Transverse colon (tissue), 4 donors: Measurements from ENCODE around the gene NKIRAS2. TPM values are rescaled to one million over a fixed set of nuclear protein-coding genes. Genes with fewer than 3 reads are reported as not detected.
A peak's percentile ranks its signal among the peaks of the same experiment; 100 is the strongest.
"Not testable (repeated sequence)": the region's sequence is repeated elsewhere in the genome, so short reads cannot be mapped to it uniquely, and the experiment has no call there.

Experiments used
- DNase-seq: peaks from one replicate; pipeline ENCODE4 v3.0.0-alpha.2; 2019
- H3K27ac ChIP-seq, 4 donors: fragments of 200-600 bp; sonication (generic); 2 replicates each; pipeline ENCODE4 v1.5.1; 2016 to 2018; ENCODE audit warnings: inconsistent platforms in 4 of 4
- H3K27me3 ChIP-seq: fragments of 200-600 bp; sonication (generic); 2 replicates; pipeline ENCODE4 v1.5.1; 2017; ENCODE audit warnings: inconsistent platforms
- H3K36me3 ChIP-seq, 4 donors: fragments of 200-600 bp; sonication (generic); 2 replicates each; pipeline ENCODE4 v1.5.1; 2017 to 2019; ENCODE audit warnings: inconsistent platforms in 4 of 4
- H3K4me1 ChIP-seq, 4 donors: fragments of 200-600 bp; sonication (generic); 2 replicates each; pipeline ENCODE4 v1.5.1; 2017 to 2020; ENCODE audit warnings: inconsistent platforms in 4 of 4
- H3K4me3 ChIP-seq, 4 donors: fragments of 200-600 bp; sonication (generic); 1 replicate in 1 of 4; 2 replicates in 3 of 4; pipeline versions ENCODE4 v1.5.1 to v1.6.1; 2017 to 2019; ENCODE audit warnings: inconsistent platforms in 4 of 4
- H3K9me3 ChIP-seq, 2 donors: fragments of 200-600 bp; sonication (generic); 2 replicates each; pipeline ENCODE4 v1.5.1; 2017 to 2019; ENCODE audit warnings: inconsistent platforms in 2 of 2
- CTCF ChIP-seq, 5 experiments: fragments of 200-600 bp in 3 of 5; fragments of 450-650 bp in 2 of 5; sonication (generic) in 3 of 5; IDR thresholded peaks; 1 replicate in 2 of 5; 2 replicates in 3 of 5; pipeline ENCODE4 v1.5.1; 2016 to 2017; ENCODE audit warnings: antibody characterized with exemption in 5 of 5, inconsistent platforms in 3 of 5, mild to moderate bottlenecking in 2 of 5, moderate library complexity in 1 of 5
- EP300 ChIP-seq: sonication (generic); formaldehyde crosslinking; IDR thresholded peaks from one replicate; pipeline ENCODE4 v1.6.1; 2017; ENCODE audit warnings: antibody characterized with exemption, low read depth
- POLR2A ChIP-seq: fragments of 450-650 bp; IDR thresholded peaks from one replicate; pipeline ENCODE4 v1.6.1; 2016; ENCODE audit warnings: antibody characterized with exemption, mild to moderate bottlenecking, moderate library complexity
- POLR2AphosphoS5 ChIP-seq, 3 donors: sonication (generic); formaldehyde crosslinking; IDR thresholded peaks; one replicate each; pipeline ENCODE4 v1.6.1; 2016; ENCODE audit warnings: antibody characterized with exemption in 3 of 3
- WGBS, 2 donors: methylation state at CpG; one replicate each; pipeline ENCODE4 v1.1.5; 2018; ENCODE audit warnings: low coverage in 1 of 2; 5-methylcytosine and 5-hydroxymethylcytosine counted together
- in situ Hi-C, 4 donors: fragments of 200-750 bp; cut with MboI; loops; one replicate each; pipeline versions ENCODE4 v1.15.0 to v1.15.1; 2017; ENCODE audit warnings: low sequenced_read_pairs in 3 of 4, low pct_ligation_motif_present in 1 of 4, low pct_unique_long_range_greater_than_20kb in 1 of 4
- intact Hi-C: fragments of 100-400 bp; cut with DNase I; formaldehyde crosslinking; loops from one replicate; pipeline ENCODE4 v1.15.1; 2023; ENCODE audit warnings: low total_unique reads
- total RNA-seq, 4 donors: library from RNA; depleted of rRNA; stranded (reverse); fragments of >200 nt; gene quantifications; one replicate each; pipeline ENCODE4 v1.1.0, GENCODE V29; 2016

The NKIRAS2 gene
- total RNA-seq, 4 donors from 2014 or later = 20.5 to 52.7 (median 35.0) TPM

GRCh38 chr17:42002175-42002791, 17.6 kb upstream of the NKIRAS2 start:
- Histone ChIP-seq H3K4me1 (peaks cover 13 to 67% (median 30%) of the 10 kb centered on the region in 4 donors), H3K27ac (peak overlapping the region in 2 of 4 donors; percentile 46 to 53), H3K36me3 (peaks cover 0 to 35% (median 7%) of the 10 kb centered on the region in 4 donors), H3K9me3 (no peaks in the 10 kb centered on the region), H3K27me3 (no peaks in the 10 kb centered on the region), H3K4me3 (no peak overlapping the region)
- WGBS, 2 donors = 85 to 88% methylated on average over 5 to 7 of the region's 7 CpGs
- DNase-seq = no peak
- in situ Hi-C loops (no loop called here), intact Hi-C loops (no loop called here)
- no peak for TF ChIP-seq CTCF (IDR thresholded peaks at IDR 0.05)
- no peak for TF ChIP-seq EP300
- no peak for TF ChIP-seq POLR2A
- no peak for TF ChIP-seq POLR2AphosphoS5 (IDR thresholded peaks at IDR 0.05)

GRCh38 chr17:42002792-42003301, 17.0 kb upstream of the NKIRAS2 start:
- intact Hi-C loops = no loop called here
- Histone ChIP-seq H3K27ac (peak overlapping the region in 3 of 4 donors; percentile 45 to 53 (median 46)), H3K9me3 (no peaks in the 10 kb centered on the region), H3K27me3 (no peaks in the 10 kb centered on the region), H3K36me3 (peaks cover 0 to 30% (median 5%) of the 10 kb centered on the region in 4 donors), H3K4me3 (no peak overlapping the region), H3K4me1 (peaks cover 13 to 67% (median 30%) of the 10 kb centered on the region in 4 donors)
- in situ Hi-C loops = no loop called here
- TF ChIP-seq POLR2A = no peak
- no peak for TF ChIP-seq POLR2AphosphoS5 (IDR thresholded peaks at IDR 0.05)
- no peak for TF ChIP-seq CTCF (IDR thresholded peaks at IDR 0.05)
- no peak for TF ChIP-seq EP300
- 33 to 51% methylated on average over 1 to 3 of the region's 3 CpGs for WGBS, 2 donors
- no peak for DNase-seq

- no peaks in the 10 kb centered on the region for H3K27me3 ChIP-seq
- no peak overlapping the region for H3K27ac ChIP-seq
- H3K4me1 ChIP-seq = peaks cover 13 to 69% (median 28%) of the 10 kb centered on the region in 4 donors
- no peak overlapping the region for H3K4me3 ChIP-seq
- in situ Hi-C loops (no loop called here), intact Hi-C loops (no loop called here)
- WGBS, 2 donors = 60 to 71% methylated on average over 1 of the region's 1 CpG
- TF ChIP-seq EP300 (no peak), POLR2A (no peak), CTCF (IDR thresholded peaks at IDR 0.05) (no peak), POLR2AphosphoS5 (IDR thresholded peaks at IDR 0.05) (no peak)
- no peaks in the 10 kb centered on the region for H3K9me3 ChIP-seq
- peaks cover 0 to 12% (median 0%) of the 10 kb centered on the region in 4 donors for H3K36me3 ChIP-seq
- DNase-seq = no peak
Observed at GRCh38 chr17:42005166-42005565, 14.7 kb upstream of the NKIRAS2 start.

- intact Hi-C loops = no loop called here
- WGBS, 2 donors = 80% methylated on average over 4 of the region's 4 CpGs; no CpG with 5 or more reads in 1 of the 2 donors
- in situ Hi-C loops = no loop called here
Observed at GRCh38 chr17:42009170-42009569, 10.7 kb upstream of the NKIRAS2 start.

GRCh38 chr17:42010266-42010680, 9.6 kb upstream of the NKIRAS2 start:
- intact Hi-C loops = loop anchor here (10.0 kb wide), 1 partner anchor 45 kb away; the partner anchor contains the start of gene CNP
- H3K9me3 ChIP-seq, H3K27me3 ChIP-seq, in situ Hi-C loops, H3K27ac ChIP-seq, DNase-seq, H3K4me3 ChIP-seq, H3K36me3 ChIP-seq: not testable (repeated sequence)
- WGBS, 2 donors = 69 to 75% methylated on average over 8 to 9 of the region's 9 CpGs
- peaks cover 5 to 63% (median 30%) of the 10 kb centered on the region in 4 donors for H3K4me1 ChIP-seq

More at GRCh38 chr17:42009170-42009569, 10.7 kb upstream of the NKIRAS2 start:
- Histone ChIP-seq H3K27me3 (no peaks in the 10 kb centered on the region), H3K27ac (no peak overlapping the region), H3K9me3 (no peaks in the 10 kb centered on the region), H3K4me3 (no peak overlapping the region), H3K36me3 (no peaks in the 10 kb centered on the region), H3K4me1 (peaks cover 7 to 63% (median 28%) of the 10 kb centered on the region in 4 donors)
- TF ChIP-seq CTCF (IDR thresholded peaks at IDR 0.05) (peak in 1 of 5 experiments; percentile 15), POLR2A (no peak)
- DNase-seq = no peak
